GM23338 (cell line): ENCODE data around the gene ELP2. TPM values are rescaled to one million over a fixed set of nuclear protein-coding genes. Genes with fewer than 3 reads are reported as not detected.

ENCODE experiments used
- ATAC-seq: fragments of 200-7000 bp; cut with Tn5 transposase; 3 replicates; pipeline ENCODE4 v1.9.1; 2020
- DNase-seq: peaks from one replicate; pipeline ENCODE4 v3.0.0-alpha.2; 2015; ENCODE audit warnings: low spot score
- H2AFZ ChIP-seq: fragments of 200-600 bp; sonication (generic); 2 replicates; pipeline ENCODE4 v1.8.0; 2016; ENCODE audit warnings: antibody characterized with exemption, mild to moderate bottlenecking, moderate library complexity
- H3F3A ChIP-seq: fragments of 200-600 bp; sonication (generic); replicated peaks from 2 replicates; pipeline ENCODE4 v1.8.0; 2017; ENCODE audit warnings: antibody characterized with exemption, mixed run types, low read depth
- H3K27ac ChIP-seq: fragments of 200-600 bp; sonication (generic); 2 replicates; pipeline ENCODE4 v1.6.1; 2016; ENCODE audit warnings: low read depth
- H3K27me3 ChIP-seq: fragments of 200-600 bp; sonication (generic); 2 replicates; pipeline ENCODE4 v1.8.0; 2016; ENCODE audit warnings: mild to moderate bottlenecking, mixed run types, moderate library complexity; ENCODE audit not compliant: insufficient read depth
- H3K36me3 ChIP-seq: fragments of 200-600 bp; sonication (generic); 2 replicates; pipeline ENCODE4 v1.8.0; 2016; ENCODE audit warnings: mild to moderate bottlenecking; ENCODE audit not compliant: insufficient read depth
- H3K4me1 ChIP-seq: fragments of 200-600 bp; sonication (generic); 2 replicates; pipeline ENCODE4 v1.8.0; 2016; ENCODE audit warnings: mild to moderate bottlenecking, moderate library complexity; ENCODE audit not compliant: insufficient read depth
- H3K4me2 ChIP-seq: fragments of 200-600 bp; sonication (generic); 2 replicates; pipeline ENCODE4 v1.7.1; 2017; ENCODE audit warnings: mixed run types
- H3K4me3 ChIP-seq: fragments of 200-600 bp; sonication (generic); 2 replicates; pipeline ENCODE4 v1.6.1; 2016; ENCODE audit warnings: mixed run types
- H3K79me2 ChIP-seq: fragments of 200-600 bp; sonication (generic); replicated peaks from 2 replicates; pipeline ENCODE4 v1.8.0; 2017; ENCODE audit warnings: mild to moderate bottlenecking; ENCODE audit not compliant: insufficient read depth
- H3K9me2 ChIP-seq: fragments of 200-600 bp; sonication (generic); 2 replicates; pipeline ENCODE4 v1.8.0; 2017; ENCODE audit not compliant: insufficient read depth
- H4K20me1 ChIP-seq: fragments of 200-600 bp; sonication (generic); replicated peaks from 2 replicates; pipeline ENCODE4 v1.8.0; 2017; ENCODE audit warnings: mild to moderate bottlenecking; ENCODE audit not compliant: insufficient read depth
- H3K27ac Mint-ChIP-seq: 2 replicates; pipeline ENCODE4 v1.8.0; 2020; ENCODE audit warnings: inconsistent platforms, mild to moderate bottlenecking, moderate library complexity, mixed read lengths
- H3K27me3 Mint-ChIP-seq: 3 replicates; pipeline ENCODE4 v1.8.0; 2022; ENCODE audit warnings: low read depth, mild to moderate bottlenecking, moderate library complexity, mixed read lengths, inconsistent platforms; ENCODE audit not compliant: insufficient read depth, poor library complexity
- H3K36me3 Mint-ChIP-seq: 3 replicates; pipeline ENCODE4 v1.8.0; 2021; ENCODE audit warnings: low read depth, mild to moderate bottlenecking, inconsistent platforms, moderate library complexity, mixed read lengths
- H3K4me1 Mint-ChIP-seq: 3 replicates; pipeline ENCODE4 v1.8.0; 2020; ENCODE audit warnings: mild to moderate bottlenecking, inconsistent platforms, mixed read lengths
- H3K4me3 Mint-ChIP-seq: 3 replicates; pipeline ENCODE4 v1.8.0; 2021; ENCODE audit warnings: moderate library complexity, mild to moderate bottlenecking, inconsistent platforms, mixed read lengths
- H3K9me3 Mint-ChIP-seq: 3 replicates; pipeline ENCODE4 v1.8.0; 2020; ENCODE audit warnings: moderate library complexity, mild to moderate bottlenecking, inconsistent platforms, mixed read lengths
- CREB1 ChIP-seq: fragments of 250-450 bp; sonication (Bioruptor Pico); IDR thresholded peaks from 2 replicates; pipeline ENCODE4 v1.5.0; 2020; ENCODE audit warnings: low read depth, mild to moderate bottlenecking, moderate library complexity
- CTCF ChIP-seq, 2 experiments: fragments of 200-600 bp in 1 of 2; sonication (generic) in 1 of 2; conservative IDR thresholded peaks; 2 replicates each; pipeline versions ENCODE4 v1.5.1 to v1.6.1; 2016 to 2017; ENCODE audit warnings: antibody characterized with exemption in 2 of 2, low read depth in 2 of 2, mild to moderate bottlenecking in 2 of 2, moderate library complexity in 1 of 2
- ETS1 ChIP-seq: IDR thresholded peaks from 2 replicates; pipeline ENCODE4 v1.6.1; 2016; ENCODE audit warnings: antibody characterized with exemption
- EZH2 ChIP-seq: fragments of 200-600 bp; sonication (generic); IDR thresholded peaks from one replicate; pipeline ENCODE4 v1.8.0; 2017; ENCODE audit warnings: antibody characterized with exemption, mild to moderate bottlenecking, low read depth; ENCODE audit not compliant: unreplicated experiment
- EZH2phosphoT487 ChIP-seq: fragments of 200-600 bp; sonication (generic); IDR thresholded peaks from one replicate; pipeline ENCODE4 v1.8.1; 2018; ENCODE audit warnings: antibody characterized with exemption; ENCODE audit not compliant: unreplicated experiment
- JUNB ChIP-seq: IDR thresholded peaks from one replicate; pipeline ENCODE4 v1.6.1; 2016; ENCODE audit warnings: antibody characterized with exemption; ENCODE audit not compliant: unreplicated experiment
- NANOG ChIP-seq: IDR thresholded peaks from 2 replicates; pipeline ENCODE4 v1.6.1; 2016; ENCODE audit warnings: antibody characterized with exemption, borderline replicate concordance
- POLR2AphosphoS5 ChIP-seq: IDR thresholded peaks from 2 replicates; pipeline ENCODE4 v1.6.1; 2016; ENCODE audit warnings: antibody characterized with exemption, low read depth
- STAT1 ChIP-seq: IDR thresholded peaks from one replicate; pipeline ENCODE4 v1.6.1; 2016; ENCODE audit warnings: antibody characterized with exemption; ENCODE audit not compliant: unreplicated experiment
- ZNF114 ChIP-seq: fragments of 250-450 bp; sonication (Bioruptor Pico); IDR thresholded peaks from 2 replicates; pipeline ENCODE4 v1.5.0; 2020; ENCODE audit warnings: mild to moderate bottlenecking, moderate library complexity
- ZNF331 ChIP-seq: fragments of 250-450 bp; sonication (Bioruptor Pico); IDR thresholded peaks from 2 replicates; pipeline ENCODE4 v1.5.0; 2020; ENCODE audit warnings: low read depth, mild to moderate bottlenecking, moderate library complexity
- ZNF462 ChIP-seq: fragments of 250-450 bp; sonication (Bioruptor Pico); IDR thresholded peaks from 2 replicates; pipeline ENCODE4 v1.5.0; 2020; ENCODE audit warnings: mild to moderate bottlenecking, moderate library complexity
- polyA plus RNA-seq: library from polyadenylated mRNA; unstranded; fragments of >200 nt; fragmentation: Nextera tagmentation; extraction: Ambion mirVana; gene quantifications from 2 replicates; pipeline ENCODE4 v1.2.1, GENCODE V29; 2016
- total RNA-seq: library from RNA; depleted of rRNA; stranded (reverse); fragments of >200 nt; shearing (Covaris generic); gene quantifications from 2 replicates; pipeline ENCODE4 v1.2.3, GENCODE V29; 2014

Gene ELP2
- total and polyA plus RNA-seq, 2 experiments from 2014 or later, result 119 to 135 TPM

GRCh38 chr18:36158266-36158867, 28.7 kb downstream of the ELP2 start (continued):
- TF ChIP-seq NANOG (no peak), STAT1 (no peak), EZH2 (no peak), ZNF114 (CRISPR knock-in tag) (no peak), ZNF331 (CRISPR knock-in tag) (no peak), CTCF (conservative IDR thresholded peaks at IDR 0.05; ENCODE audit: low read depth in 2 of 2) (no peak), POLR2AphosphoS5 (no peak)

DNA sequence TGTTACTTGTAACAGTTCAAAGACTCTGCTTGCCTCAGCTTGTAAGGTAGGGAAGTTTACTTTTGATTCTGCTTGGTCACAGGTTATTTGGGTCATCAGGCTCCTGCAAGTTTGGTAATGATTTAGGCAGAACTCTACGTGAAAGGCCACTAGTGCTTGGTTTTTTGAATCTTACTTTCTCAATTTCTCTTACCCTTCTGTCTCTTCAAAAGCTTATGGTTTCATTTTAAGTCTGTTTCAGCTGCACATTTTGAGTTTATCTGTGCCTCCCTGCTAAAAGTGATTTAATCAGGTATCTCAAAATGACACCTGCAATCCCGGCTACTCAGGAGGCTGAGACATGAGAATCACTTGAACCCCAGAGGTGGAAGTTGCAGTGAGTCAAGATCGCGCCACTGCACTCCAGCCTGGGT, 31.3 kb downstream of the ELP2 start:
- peaks cover 16% of the 10 kb centered on the region for H4K20me1 ChIP-seq
- no peak overlapping the region for H3K4me3 ChIP-seq
- no peaks in the 10 kb centered on the region for H3K27me3 Mint-ChIP-seq
- no peak overlapping the region for H3K27ac ChIP-seq
- DNase-seq (no peak), ATAC-seq (no peak)
- H3K9me2 ChIP-seq, result no peaks in the 10 kb centered on the region
- H3K36me3 Mint-ChIP-seq, result peaks cover 87% of the 10 kb centered on the region
- no peak overlapping the region for H3K4me3 Mint-ChIP-seq
- no peaks in the 10 kb centered on the region for H3K27me3 ChIP-seq
- peaks cover 77% of the 10 kb centered on the region for H3K36me3 ChIP-seq
- no peaks in the 10 kb centered on the region for H3K4me1 ChIP-seq
- no peaks in the 10 kb centered on the region for H3K9me3 Mint-ChIP-seq
- H3F3A ChIP-seq, result no peaks in the 10 kb centered on the region
- H3K4me1 Mint-ChIP-seq, result no peaks in the 10 kb centered on the region; the same call in 2 of the 3 replicates
- peaks cover 6% of the 10 kb centered on the region for H3K79me2 ChIP-seq
- no peak overlapping the region for H3K4me2 ChIP-seq
- H3K27ac Mint-ChIP-seq, result no peak overlapping the region
- H2AFZ ChIP-seq, result no peak overlapping the region
- TF ChIP-seq STAT1 (no peak), ZNF462 (no peak), JUNB (no peak), CTCF (conservative IDR thresholded peaks at IDR 0.05; ENCODE audit: low read depth in 2 of 2) (no peak), ZNF114 (CRISPR knock-in tag) (no peak), ETS1 (no peak), EZH2phosphoT487 (no peak), CREB1 (CRISPR knock-in tag) (no peak), NANOG (no peak)
